ENCODE data around the gene REXO2. TPM values are rescaled to one million over a fixed set of nuclear protein-coding genes. Genes with fewer than 3 reads are reported as not detected.

REXO2 gene
- total and polyA plus RNA-seq, 2 of the 13 experiments (the other 11 are each of a cell fraction or from before 2014, with no cell fraction given), result 95.6 to 104 TPM

- WGBS (ENCODE audit: low lambda C conversion rate), result under 1% methylated on average over 26 of the region's 65 CpGs
- H3K79me2 ChIP-seq (ENCODE audit: insufficient read depth, low read length), result peaks cover 62% of the 10 kb centered on the region
- in situ Hi-C loops (cut with HindIII; ENCODE audit: extremely low pct_ligation_motif_present, low pct_unique_long_range_greater_than_20kb) (no loop called here), intact Hi-C loops (cut with micrococcal nuclease; ENCODE audit: unreplicated experiment) (loop anchor here (1.0 to 5.0 kb wide), 2 partner anchors 39 to 53 kb away; partner anchors contain the start of gene REXO2)
- H3K9ac ChIP-seq (ENCODE audit: insufficient read depth, low read depth, low read length), result peak within 1 kb of the TSS; percentile 99
- H3K9me3 ChIP-seq (ENCODE audit: low read length), result no peaks in the 10 kb centered on the region
- H4K20me1 ChIP-seq (ENCODE audit: insufficient read depth, low read length), result no peaks in the 10 kb centered on the region
- peak within 1 kb of the TSS; percentile 48 for H2AFZ ChIP-seq (ENCODE audit: low read length)
- ATAC-seq (peak; percentile 97), FAIRE-seq (peak; percentile 46), DNase-seq (ENCODE audit: low spot score) (peak; percentile 96)
- peak within 1 kb of the TSS; percentile 97 to 99 (median 98) for H3K4me3 ChIP-seq (replicated peaks in 1 of 3; ENCODE audit: insufficient read depth in 1 of 3, low read depth in 2 of 3, low read length in 3 of 3)
- peak within 1 kb of the TSS; percentile 97 for H3K4me2 ChIP-seq (ENCODE audit: low read depth, low read length)
- no TSS peak for BruUV-seq (replicated peaks)
- H3K4me1 ChIP-seq (ENCODE audit: insufficient read depth, low read length), result peaks cover 45% of the 10 kb centered on the region
- peaks cover 3 to 6% of the 10 kb centered on the region in 2 experiments; a peak in 4 of 5 replicates for H3K36me3 ChIP-seq (replicated peaks in 1 of 2; ENCODE audit: control insufficient read depth in 1 of 2, insufficient read depth in 2 of 2, low read length in 2 of 2)
- peak within 1 kb of the TSS; percentile 98 for H3K27ac ChIP-seq (ENCODE audit: extremely low read length, insufficient read depth, low read length)
- ChIA-PET CTCF (ENCODE audit: low intra/inter-chr PET ratio, low total read pairs) (no interaction called here), POLR2A (interaction anchor here (0.8 to 2.0 kb wide), 4 partner anchors 12 to 525 kb away, joined by 3 to 17 read pairs (median 3); partner anchors contain the start of genes REXO2 and USP28)
- peaks cover 0 to 3% of the 10 kb centered on the region in 2 experiments; a peak in 1 of 5 replicates for H3K27me3 ChIP-seq (ENCODE audit: control insufficient read depth in 1 of 2, insufficient read depth in 2 of 2, low read length in 2 of 2)
- peak; percentile 77 for TF ChIP-seq ZNF18 (CRISPR knock-in tag; IDR thresholded peaks at IDR 0.05; ENCODE audit: insufficient replicate concordance)
- TF ChIP-seq MAX (IDR thresholded peaks at IDR 0.05), result peak; percentile 74
- TF ChIP-seq, protein P1, sequence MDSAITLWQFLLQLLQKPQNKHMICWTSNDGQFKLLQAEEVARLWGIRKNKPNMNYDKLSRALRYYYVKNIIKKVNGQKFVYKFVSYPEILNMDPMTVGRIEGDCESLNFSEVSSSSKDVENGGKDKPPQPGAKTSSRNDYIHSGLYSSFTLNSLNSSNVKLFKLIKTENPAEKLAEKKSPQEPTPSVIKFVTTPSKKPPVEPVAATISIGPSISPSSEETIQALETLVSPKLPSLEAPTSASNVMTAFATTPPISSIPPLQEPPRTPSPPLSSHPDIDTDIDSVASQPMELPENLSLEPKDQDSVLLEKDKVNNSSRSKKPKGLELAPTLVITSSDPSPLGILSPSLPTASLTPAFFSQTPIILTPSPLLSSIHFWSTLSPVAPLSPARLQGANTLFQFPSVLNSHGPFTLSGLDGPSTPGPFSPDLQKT (CRISPR knock-in tag; IDR thresholded peaks at IDR 0.05; ENCODE audit: borderline replicate concordance), result no peak
- peak; percentile 84 for TF ChIP-seq NR2F6 (IDR thresholded peaks at IDR 0.05)
- peak; percentile 95 for TF ChIP-seq NR2F6 (CRISPR knock-in tag; IDR thresholded peaks at IDR 0.05)
- TF ChIP-seq, protein P2, sequence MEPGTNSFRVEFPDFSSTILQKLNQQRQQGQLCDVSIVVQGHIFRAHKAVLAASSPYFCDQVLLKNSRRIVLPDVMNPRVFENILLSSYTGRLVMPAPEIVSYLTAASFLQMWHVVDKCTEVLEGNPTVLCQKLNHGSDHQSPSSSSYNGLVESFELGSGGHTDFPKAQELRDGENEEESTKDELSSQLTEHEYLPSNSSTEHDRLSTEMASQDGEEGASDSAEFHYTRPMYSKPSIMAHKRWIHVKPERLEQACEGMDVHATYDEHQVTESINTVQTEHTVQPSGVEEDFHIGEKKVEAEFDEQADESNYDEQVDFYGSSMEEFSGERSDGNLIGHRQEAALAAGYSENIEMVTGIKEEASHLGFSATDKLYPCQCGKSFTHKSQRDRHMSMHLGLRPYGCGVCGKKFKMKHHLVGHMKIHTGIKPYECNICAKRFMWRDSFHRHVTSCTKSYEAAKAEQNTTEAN (CRISPR knock-in tag; conservative IDR thresholded peaks at IDR 0.05), result peak; percentile 78; the same call in 1 of the 2 replicates
- TF ChIP-seq HDAC6 (IDR thresholded peaks at IDR 0.05; ENCODE audit: low read depth, low read length), result no peak
- TF ChIP-seq KIAA2018 (CRISPR knock-in tag; IDR thresholded peaks at IDR 0.05; ENCODE audit: borderline replicate concordance), result no peak
These were observed 38.9 kb upstream of the REXO2 start, which contains the start of the genes C11orf71 and RBM7 for GRCh38 chr11:114400216-114400914. Gene C11orf71, minus strand, starts transcription at chr11:114400511. Its CDS starts 180 bp downstream, at chr11:114400331. Gene RBM7, plus strand, starts transcription at chr11:114400666. Its CDS starts 6 bp downstream, at chr11:114400672.

Data from HepG2 (cell line).